GM23338 (cell line): ENCODE results near the gene LPXN. TPM values are rescaled to one million over a fixed set of nuclear protein-coding genes. Genes with fewer than 3 reads are reported as not detected.

Experiments used
- ATAC-seq: fragments of 200-7000 bp; cut with Tn5 transposase; 3 replicates; pipeline ENCODE4 v1.9.1; 2020
- DNase-seq: peaks from one replicate; pipeline ENCODE4 v3.0.0-alpha.2; 2015; ENCODE audit warnings: low spot score
- H2AFZ ChIP-seq: fragments of 200-600 bp; sonication (generic); 2 replicates; pipeline ENCODE4 v1.8.0; 2016; ENCODE audit warnings: antibody characterized with exemption, mild to moderate bottlenecking, moderate library complexity
- H3F3A ChIP-seq: fragments of 200-600 bp; sonication (generic); replicated peaks from 2 replicates; pipeline ENCODE4 v1.8.0; 2017; ENCODE audit warnings: antibody characterized with exemption, mixed run types, low read depth
- H3K27ac ChIP-seq: fragments of 200-600 bp; sonication (generic); 2 replicates; pipeline ENCODE4 v1.6.1; 2016; ENCODE audit warnings: low read depth
- H3K27me3 ChIP-seq: fragments of 200-600 bp; sonication (generic); 2 replicates; pipeline ENCODE4 v1.8.0; 2016; ENCODE audit warnings: mild to moderate bottlenecking, mixed run types, moderate library complexity; ENCODE audit not compliant: insufficient read depth
- H3K36me3 ChIP-seq: fragments of 200-600 bp; sonication (generic); 2 replicates; pipeline ENCODE4 v1.8.0; 2016; ENCODE audit warnings: mild to moderate bottlenecking; ENCODE audit not compliant: insufficient read depth
- H3K4me1 ChIP-seq: fragments of 200-600 bp; sonication (generic); 2 replicates; pipeline ENCODE4 v1.8.0; 2016; ENCODE audit warnings: mild to moderate bottlenecking, moderate library complexity; ENCODE audit not compliant: insufficient read depth
- H3K4me2 ChIP-seq: fragments of 200-600 bp; sonication (generic); 2 replicates; pipeline ENCODE4 v1.7.1; 2017; ENCODE audit warnings: mixed run types
- H3K4me3 ChIP-seq: fragments of 200-600 bp; sonication (generic); 2 replicates; pipeline ENCODE4 v1.6.1; 2016; ENCODE audit warnings: mixed run types
- H3K79me2 ChIP-seq: fragments of 200-600 bp; sonication (generic); replicated peaks from 2 replicates; pipeline ENCODE4 v1.8.0; 2017; ENCODE audit warnings: mild to moderate bottlenecking; ENCODE audit not compliant: insufficient read depth
- H3K9me2 ChIP-seq: fragments of 200-600 bp; sonication (generic); 2 replicates; pipeline ENCODE4 v1.8.0; 2017; ENCODE audit not compliant: insufficient read depth
- H4K20me1 ChIP-seq: fragments of 200-600 bp; sonication (generic); replicated peaks from 2 replicates; pipeline ENCODE4 v1.8.0; 2017; ENCODE audit warnings: mild to moderate bottlenecking; ENCODE audit not compliant: insufficient read depth
- H3K27ac Mint-ChIP-seq: 2 replicates; pipeline ENCODE4 v1.8.0; 2020; ENCODE audit warnings: inconsistent platforms, mild to moderate bottlenecking, moderate library complexity, mixed read lengths
- H3K27me3 Mint-ChIP-seq: 3 replicates; pipeline ENCODE4 v1.8.0; 2022; ENCODE audit warnings: low read depth, mild to moderate bottlenecking, moderate library complexity, mixed read lengths, inconsistent platforms; ENCODE audit not compliant: insufficient read depth, poor library complexity
- H3K36me3 Mint-ChIP-seq: 3 replicates; pipeline ENCODE4 v1.8.0; 2021; ENCODE audit warnings: low read depth, mild to moderate bottlenecking, inconsistent platforms, moderate library complexity, mixed read lengths
- H3K4me1 Mint-ChIP-seq: 3 replicates; pipeline ENCODE4 v1.8.0; 2020; ENCODE audit warnings: mild to moderate bottlenecking, inconsistent platforms, mixed read lengths
- H3K4me3 Mint-ChIP-seq: 3 replicates; pipeline ENCODE4 v1.8.0; 2021; ENCODE audit warnings: moderate library complexity, mild to moderate bottlenecking, inconsistent platforms, mixed read lengths
- H3K9me3 Mint-ChIP-seq: 3 replicates; pipeline ENCODE4 v1.8.0; 2020; ENCODE audit warnings: moderate library complexity, mild to moderate bottlenecking, inconsistent platforms, mixed read lengths
- CREB1 ChIP-seq: fragments of 250-450 bp; sonication (Bioruptor Pico); IDR thresholded peaks from 2 replicates; pipeline ENCODE4 v1.5.0; 2020; ENCODE audit warnings: low read depth, mild to moderate bottlenecking, moderate library complexity
- EZH2 ChIP-seq: fragments of 200-600 bp; sonication (generic); IDR thresholded peaks from one replicate; pipeline ENCODE4 v1.8.0; 2017; ENCODE audit warnings: antibody characterized with exemption, mild to moderate bottlenecking, low read depth; ENCODE audit not compliant: unreplicated experiment
- EZH2phosphoT487 ChIP-seq: fragments of 200-600 bp; sonication (generic); IDR thresholded peaks from one replicate; pipeline ENCODE4 v1.8.1; 2018; ENCODE audit warnings: antibody characterized with exemption; ENCODE audit not compliant: unreplicated experiment
- JUNB ChIP-seq: IDR thresholded peaks from one replicate; pipeline ENCODE4 v1.6.1; 2016; ENCODE audit warnings: antibody characterized with exemption; ENCODE audit not compliant: unreplicated experiment
- NANOG ChIP-seq: IDR thresholded peaks from 2 replicates; pipeline ENCODE4 v1.6.1; 2016; ENCODE audit warnings: antibody characterized with exemption, borderline replicate concordance
- POLR2AphosphoS5 ChIP-seq: IDR thresholded peaks from 2 replicates; pipeline ENCODE4 v1.6.1; 2016; ENCODE audit warnings: antibody characterized with exemption, low read depth
- STAT1 ChIP-seq: IDR thresholded peaks from one replicate; pipeline ENCODE4 v1.6.1; 2016; ENCODE audit warnings: antibody characterized with exemption; ENCODE audit not compliant: unreplicated experiment
- ZNF114 ChIP-seq: fragments of 250-450 bp; sonication (Bioruptor Pico); IDR thresholded peaks from 2 replicates; pipeline ENCODE4 v1.5.0; 2020; ENCODE audit warnings: mild to moderate bottlenecking, moderate library complexity
- ZNF331 ChIP-seq: fragments of 250-450 bp; sonication (Bioruptor Pico); IDR thresholded peaks from 2 replicates; pipeline ENCODE4 v1.5.0; 2020; ENCODE audit warnings: low read depth, mild to moderate bottlenecking, moderate library complexity
- polyA plus RNA-seq: library from polyadenylated mRNA; unstranded; fragments of >200 nt; fragmentation: Nextera tagmentation; extraction: Ambion mirVana; gene quantifications from 2 replicates; pipeline ENCODE4 v1.2.1, GENCODE V29; 2016
- total RNA-seq: library from RNA; depleted of rRNA; stranded (reverse); fragments of >200 nt; shearing (Covaris generic); gene quantifications from 2 replicates; pipeline ENCODE4 v1.2.3, GENCODE V29; 2014
- TF ChIP-seq, protein P1 (sequence below): IDR thresholded peaks from one replicate; pipeline ENCODE4 v1.6.1; 2018; ENCODE audit warnings: antibody characterized with exemption; ENCODE audit not compliant: unreplicated experiment
- TF ChIP-seq, protein P2 (sequence below), 2 experiments: fragments of 200-600 bp in 1 of 2; sonication (generic) in 1 of 2; conservative IDR thresholded peaks; 2 replicates each; pipeline versions ENCODE4 v1.5.1 to v1.6.1; 2016 to 2017; ENCODE audit warnings: antibody characterized with exemption in 2 of 2, low read depth in 2 of 2, mild to moderate bottlenecking in 2 of 2, moderate library complexity in 1 of 2
- TF ChIP-seq, protein P3 (sequence below): IDR thresholded peaks from 2 replicates; pipeline ENCODE4 v1.6.1; 2016; ENCODE audit warnings: antibody characterized with exemption
- TF ChIP-seq, protein P4 (sequence below): fragments of 250-450 bp; sonication (Bioruptor Pico); IDR thresholded peaks from 2 replicates; pipeline ENCODE4 v1.5.0; 2020; ENCODE audit warnings: mild to moderate bottlenecking, moderate library complexity

LPXN gene
- total and polyA plus RNA-seq, 2 experiments from 2014 or later: 0.56 to 1.3 TPM

DNA sequence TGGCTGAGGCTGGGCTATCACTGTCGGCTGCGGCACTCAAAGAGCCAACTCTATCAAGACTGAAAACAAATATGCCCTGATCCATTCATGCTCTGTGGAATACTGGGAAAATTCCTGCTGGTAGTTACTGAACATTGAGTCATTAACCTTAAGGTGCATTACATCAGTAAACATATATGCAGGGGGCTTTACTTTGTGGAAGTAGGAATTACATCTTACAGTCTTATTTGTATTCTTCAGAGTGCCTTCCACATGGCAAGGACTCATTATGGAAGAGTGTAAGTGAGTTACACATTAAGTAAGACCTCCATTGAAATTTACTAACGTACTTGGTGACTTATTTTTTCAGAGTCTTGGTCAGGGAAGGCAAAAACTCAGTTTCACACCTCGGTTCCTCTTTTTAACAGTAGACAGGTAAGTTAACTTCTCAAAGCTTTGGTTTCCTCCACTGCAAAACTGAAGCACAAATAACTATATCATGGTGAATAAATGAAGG lies 72.2 kb downstream of the LPXN start:
- no peak overlapping the region for H3K4me3 Mint-ChIP-seq
- Histone ChIP-seq H3K36me3 (no peaks in the 10 kb centered on the region), H3K27me3 (no peaks in the 10 kb centered on the region), H3K4me2 (no peak overlapping the region), H3K79me2 (no peaks in the 10 kb centered on the region), H3K4me3 (no peak overlapping the region), H3K27ac (no peak overlapping the region), H2AFZ (no peak overlapping the region), H3K9me2 (no peaks in the 10 kb centered on the region; the same call in 1 of the 2 replicates), H3F3A (no peaks in the 10 kb centered on the region), H4K20me1 (no peaks in the 10 kb centered on the region), H3K4me1 (no peaks in the 10 kb centered on the region; the same call in 1 of the 2 replicates)
- no peak for TF ChIP-seq JUNB
- no peak for TF ChIP-seq ZNF331 (CRISPR knock-in tag)
- TF ChIP-seq ZNF114: no peak
- TF ChIP-seq NANOG: no peak
- TF ChIP-seq, protein P1, sequence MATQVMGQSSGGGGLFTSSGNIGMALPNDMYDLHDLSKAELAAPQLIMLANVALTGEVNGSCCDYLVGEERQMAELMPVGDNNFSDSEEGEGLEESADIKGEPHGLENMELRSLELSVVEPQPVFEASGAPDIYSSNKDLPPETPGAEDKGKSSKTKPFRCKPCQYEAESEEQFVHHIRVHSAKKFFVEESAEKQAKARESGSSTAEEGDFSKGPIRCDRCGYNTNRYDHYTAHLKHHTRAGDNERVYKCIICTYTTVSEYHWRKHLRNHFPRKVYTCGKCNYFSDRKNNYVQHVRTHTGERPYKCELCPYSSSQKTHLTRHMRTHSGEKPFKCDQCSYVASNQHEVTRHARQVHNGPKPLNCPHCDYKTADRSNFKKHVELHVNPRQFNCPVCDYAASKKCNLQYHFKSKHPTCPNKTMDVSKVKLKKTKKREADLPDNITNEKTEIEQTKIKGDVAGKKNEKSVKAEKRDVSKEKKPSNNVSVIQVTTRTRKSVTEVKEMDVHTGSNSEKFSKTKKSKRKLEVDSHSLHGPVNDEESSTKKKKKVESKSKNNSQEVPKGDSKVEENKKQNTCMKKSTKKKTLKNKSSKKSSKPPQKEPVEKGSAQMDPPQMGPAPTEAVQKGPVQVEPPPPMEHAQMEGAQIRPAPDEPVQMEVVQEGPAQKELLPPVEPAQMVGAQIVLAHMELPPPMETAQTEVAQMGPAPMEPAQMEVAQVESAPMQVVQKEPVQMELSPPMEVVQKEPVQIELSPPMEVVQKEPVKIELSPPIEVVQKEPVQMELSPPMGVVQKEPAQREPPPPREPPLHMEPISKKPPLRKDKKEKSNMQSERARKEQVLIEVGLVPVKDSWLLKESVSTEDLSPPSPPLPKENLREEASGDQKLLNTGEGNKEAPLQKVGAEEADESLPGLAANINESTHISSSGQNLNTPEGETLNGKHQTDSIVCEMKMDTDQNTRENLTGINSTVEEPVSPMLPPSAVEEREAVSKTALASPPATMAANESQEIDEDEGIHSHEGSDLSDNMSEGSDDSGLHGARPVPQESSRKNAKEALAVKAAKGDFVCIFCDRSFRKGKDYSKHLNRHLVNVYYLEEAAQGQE: no peak
- TF ChIP-seq EZH2: no peak
- TF ChIP-seq, protein P2, sequence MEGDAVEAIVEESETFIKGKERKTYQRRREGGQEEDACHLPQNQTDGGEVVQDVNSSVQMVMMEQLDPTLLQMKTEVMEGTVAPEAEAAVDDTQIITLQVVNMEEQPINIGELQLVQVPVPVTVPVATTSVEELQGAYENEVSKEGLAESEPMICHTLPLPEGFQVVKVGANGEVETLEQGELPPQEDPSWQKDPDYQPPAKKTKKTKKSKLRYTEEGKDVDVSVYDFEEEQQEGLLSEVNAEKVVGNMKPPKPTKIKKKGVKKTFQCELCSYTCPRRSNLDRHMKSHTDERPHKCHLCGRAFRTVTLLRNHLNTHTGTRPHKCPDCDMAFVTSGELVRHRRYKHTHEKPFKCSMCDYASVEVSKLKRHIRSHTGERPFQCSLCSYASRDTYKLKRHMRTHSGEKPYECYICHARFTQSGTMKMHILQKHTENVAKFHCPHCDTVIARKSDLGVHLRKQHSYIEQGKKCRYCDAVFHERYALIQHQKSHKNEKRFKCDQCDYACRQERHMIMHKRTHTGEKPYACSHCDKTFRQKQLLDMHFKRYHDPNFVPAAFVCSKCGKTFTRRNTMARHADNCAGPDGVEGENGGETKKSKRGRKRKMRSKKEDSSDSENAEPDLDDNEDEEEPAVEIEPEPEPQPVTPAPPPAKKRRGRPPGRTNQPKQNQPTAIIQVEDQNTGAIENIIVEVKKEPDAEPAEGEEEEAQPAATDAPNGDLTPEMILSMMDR (conservative IDR thresholded peaks at IDR 0.05; ENCODE audit: low read depth in 2 of 2): no peak
- TF ChIP-seq, protein P3, sequence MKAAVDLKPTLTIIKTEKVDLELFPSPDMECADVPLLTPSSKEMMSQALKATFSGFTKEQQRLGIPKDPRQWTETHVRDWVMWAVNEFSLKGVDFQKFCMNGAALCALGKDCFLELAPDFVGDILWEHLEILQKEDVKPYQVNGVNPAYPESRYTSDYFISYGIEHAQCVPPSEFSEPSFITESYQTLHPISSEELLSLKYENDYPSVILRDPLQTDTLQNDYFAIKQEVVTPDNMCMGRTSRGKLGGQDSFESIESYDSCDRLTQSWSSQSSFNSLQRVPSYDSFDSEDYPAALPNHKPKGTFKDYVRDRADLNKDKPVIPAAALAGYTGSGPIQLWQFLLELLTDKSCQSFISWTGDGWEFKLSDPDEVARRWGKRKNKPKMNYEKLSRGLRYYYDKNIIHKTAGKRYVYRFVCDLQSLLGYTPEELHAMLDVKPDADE: no peak
- no peak for TF ChIP-seq EZH2phosphoT487
- no peak for TF ChIP-seq CREB1 (CRISPR knock-in tag)
- TF ChIP-seq POLR2AphosphoS5: no peak
- TF ChIP-seq, protein P4, sequence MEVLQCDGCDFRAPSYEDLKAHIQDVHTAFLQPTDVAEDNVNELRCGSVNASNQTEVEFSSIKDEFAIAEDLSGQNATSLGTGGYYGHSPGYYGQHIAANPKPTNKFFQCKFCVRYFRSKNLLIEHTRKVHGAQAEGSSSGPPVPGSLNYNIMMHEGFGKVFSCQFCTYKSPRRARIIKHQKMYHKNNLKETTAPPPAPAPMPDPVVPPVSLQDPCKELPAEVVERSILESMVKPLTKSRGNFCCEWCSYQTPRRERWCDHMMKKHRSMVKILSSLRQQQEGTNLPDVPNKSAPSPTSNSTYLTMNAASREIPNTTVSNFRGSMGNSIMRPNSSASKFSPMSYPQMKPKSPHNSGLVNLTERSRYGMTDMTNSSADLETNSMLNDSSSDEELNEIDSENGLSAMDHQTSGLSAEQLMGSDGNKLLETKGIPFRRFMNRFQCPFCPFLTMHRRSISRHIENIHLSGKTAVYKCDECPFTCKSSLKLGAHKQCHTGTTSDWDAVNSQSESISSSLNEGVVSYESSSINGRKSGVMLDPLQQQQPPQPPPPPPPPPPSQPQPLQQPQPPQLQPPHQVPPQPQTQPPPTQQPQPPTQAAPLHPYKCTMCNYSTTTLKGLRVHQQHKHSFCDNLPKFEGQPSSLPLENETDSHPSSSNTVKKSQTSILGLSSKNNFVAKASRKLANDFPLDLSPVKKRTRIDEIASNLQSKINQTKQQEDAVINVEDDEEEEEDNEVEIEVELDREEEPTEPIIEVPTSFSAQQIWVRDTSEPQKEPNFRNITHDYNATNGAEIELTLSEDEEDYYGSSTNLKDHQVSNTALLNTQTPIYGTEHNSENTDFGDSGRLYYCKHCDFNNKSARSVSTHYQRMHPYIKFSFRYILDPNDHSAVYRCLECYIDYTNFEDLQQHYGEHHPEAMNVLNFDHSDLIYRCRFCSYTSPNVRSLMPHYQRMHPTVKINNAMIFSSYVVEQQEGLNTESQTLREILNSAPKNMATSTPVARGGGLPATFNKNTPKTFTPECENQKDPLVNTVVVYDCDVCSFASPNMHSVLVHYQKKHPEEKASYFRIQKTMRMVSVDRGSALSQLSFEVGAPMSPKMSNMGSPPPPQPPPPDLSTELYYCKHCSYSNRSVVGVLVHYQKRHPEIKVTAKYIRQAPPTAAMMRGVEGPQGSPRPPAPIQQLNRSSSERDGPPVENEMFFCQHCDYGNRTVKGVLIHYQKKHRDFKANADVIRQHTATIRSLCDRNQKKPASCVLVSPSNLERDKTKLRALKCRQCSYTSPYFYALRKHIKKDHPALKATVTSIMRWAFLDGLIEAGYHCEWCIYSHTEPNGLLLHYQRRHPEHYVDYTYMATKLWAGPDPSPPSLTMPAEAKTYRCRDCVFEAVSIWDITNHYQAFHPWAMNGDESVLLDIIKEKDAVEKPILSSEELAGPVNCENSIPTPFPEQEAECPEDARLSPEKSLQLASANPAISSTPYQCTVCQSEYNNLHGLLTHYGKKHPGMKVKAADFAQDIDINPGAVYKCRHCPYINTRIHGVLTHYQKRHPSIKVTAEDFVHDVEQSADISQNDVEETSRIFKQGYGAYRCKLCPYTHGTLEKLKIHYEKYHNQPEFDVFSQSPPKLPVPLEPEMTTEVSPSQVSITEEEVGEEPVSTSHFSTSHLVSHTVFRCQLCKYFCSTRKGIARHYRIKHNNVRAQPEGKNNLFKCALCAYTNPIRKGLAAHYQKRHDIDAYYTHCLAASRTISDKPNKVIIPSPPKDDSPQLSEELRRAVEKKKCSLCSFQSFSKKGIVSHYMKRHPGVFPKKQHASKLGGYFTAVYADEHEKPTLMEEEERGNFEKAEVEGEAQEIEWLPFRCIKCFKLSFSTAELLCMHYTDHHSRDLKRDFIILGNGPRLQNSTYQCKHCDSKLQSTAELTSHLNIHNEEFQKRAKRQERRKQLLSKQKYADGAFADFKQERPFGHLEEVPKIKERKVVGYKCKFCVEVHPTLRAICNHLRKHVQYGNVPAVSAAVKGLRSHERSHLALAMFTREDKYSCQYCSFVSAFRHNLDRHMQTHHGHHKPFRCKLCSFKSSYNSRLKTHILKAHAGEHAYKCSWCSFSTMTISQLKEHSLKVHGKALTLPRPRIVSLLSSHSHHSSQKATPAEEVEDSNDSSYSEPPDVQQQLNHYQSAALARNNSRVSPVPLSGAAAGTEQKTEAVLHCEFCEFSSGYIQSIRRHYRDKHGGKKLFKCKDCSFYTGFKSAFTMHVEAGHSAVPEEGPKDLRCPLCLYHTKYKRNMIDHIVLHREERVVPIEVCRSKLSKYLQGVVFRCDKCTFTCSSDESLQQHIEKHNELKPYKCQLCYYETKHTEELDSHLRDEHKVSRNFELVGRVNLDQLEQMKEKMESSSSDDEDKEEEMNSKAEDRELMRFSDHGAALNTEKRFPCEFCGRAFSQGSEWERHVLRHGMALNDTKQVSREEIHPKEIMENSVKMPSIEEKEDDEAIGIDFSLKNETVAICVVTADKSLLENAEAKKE (CRISPR knock-in tag): no peak
- no peak for TF ChIP-seq STAT1
- peaks cover 4% of the 10 kb centered on the region; the same call in 2 of the 3 replicates for H3K4me1 Mint-ChIP-seq
- ATAC-seq: no peak
- H3K36me3 Mint-ChIP-seq: no peaks in the 10 kb centered on the region
- no peak overlapping the region for H3K27ac Mint-ChIP-seq
- H3K9me3 Mint-ChIP-seq: no peaks in the 10 kb centered on the region
- DNase-seq: no peak
- H3K27me3 Mint-ChIP-seq: peaks cover 3% of the 10 kb centered on the region
